CD4-positive, alpha-beta T cell treated with Interferon gamma for 1 hour (primary cell): Measurements from ENCODE around the gene TUBB1.
"Not testable (repeated sequence)": the region's sequence is repeated elsewhere in the genome, so short reads cannot be mapped to it uniquely, and the experiment has no call there.

Source experiments
- DNase-seq: peaks from one replicate; pipeline ENCODE4 v3.0.0-alpha.2; 2020

Gene TUBB1

GRCh38 chr20:59024111-59024530 lies 4.9 kb downstream of the TUBB1 start:
- DNase-seq = no peak

GRCh38 chr20:59025086-59025485 lies 5.9 kb downstream of the TUBB1 start:
- no peak for DNase-seq

GRCh38 chr20:59025511-59025910 lies 6.3 kb downstream of the TUBB1 start:
- no peak for DNase-seq

- DNase-seq = no peak
Measured at GRCh38 chr20:59026904-59027740, 7.9 kb downstream of the TUBB1 start.

- no peak for DNase-seq
Measured at GRCh38 chr20:59027741-59028320, 8.6 kb downstream of the TUBB1 start.

- no peak for DNase-seq
Measured at GRCh38 chr20:59028812-59029211, 9.6 kb downstream of the TUBB1 start.

- no peak for DNase-seq
Measured at GRCh38 chr20:59030911-59031563, 11.8 kb downstream of the TUBB1 start.

GRCh38 chr20:59031564-59032022 lies 12.4 kb downstream of the TUBB1 start:
- DNase-seq = no peak

GRCh38 chr20:59032023-59032712 lies 12.9 kb downstream of the TUBB1 start, which contains the start of gene ATP5F1E:
Gene ATP5F1E (minus strand): TSS chr20:59032335. CDS start chr20:59032251, 84 bp downstream.
- DNase-seq = peak; percentile 97

- DNase-seq = no peak
Measured at GRCh38 chr20:59032713-59033059, 13.5 kb downstream of the TUBB1 start.

- DNase-seq = no peak
Measured at GRCh38 chr20:59033093-59033492, 13.9 kb downstream of the TUBB1 start.

GRCh38 chr20:59033616-59034165 lies 14.5 kb downstream of the TUBB1 start:
- DNase-seq = no peak

GRCh38 chr20:59035381-59035780 lies 16.2 kb downstream of the TUBB1 start:
- DNase-seq = no peak

GRCh38 chr20:59037386-59037785 lies 18.2 kb downstream of the TUBB1 start:
- no peak for DNase-seq

GRCh38 chr20:59039233-59039632 lies 20.0 kb downstream of the TUBB1 start:
- DNase-seq = no peak

GRCh38 chr20:59040667-59041066 lies 21.4 kb downstream of the TUBB1 start:
- DNase-seq = no peak

GRCh38 chr20:59041487-59041886 lies 22.3 kb downstream of the TUBB1 start:
- not testable (repeated sequence) for DNase-seq

- DNase-seq = no peak
Measured at GRCh38 chr20:59042151-59042795, 23.0 kb downstream of the TUBB1 start, which contains the start of gene PRELID3B. Gene PRELID3B (minus strand): TSS chr20:59042786. CDS start chr20:59042730, 56 bp downstream.

- DNase-seq = peak; percentile 96
Measured at GRCh38 chr20:59042796-59043631, 23.8 kb downstream of the TUBB1 start.

GRCh38 chr20:59043698-59044097 lies 24.5 kb downstream of the TUBB1 start:
- no peak for DNase-seq

GRCh38 chr20:59044295-59044694 lies 25.1 kb downstream of the TUBB1 start:
- DNase-seq = no peak
